Loucy (cell line): ENCODE results near the gene CEP85L.

Experiments used
- H2AFZ ChIP-seq: fragments of 200-600 bp; sonication (generic); 2 replicates; pipeline ENCODE4 v1.6.0; 2016; ENCODE audit warnings: antibody characterized with exemption, mild to moderate bottlenecking, low read length, moderate library complexity
- H3F3A ChIP-seq: fragments of 200-600 bp; 2 replicates; pipeline ENCODE4 v1.6.0; 2016; ENCODE audit warnings: antibody characterized with exemption, low read depth, mild to moderate bottlenecking
- H3K27me3 ChIP-seq: fragments of 200-600 bp; sonication (generic); 2 replicates; pipeline ENCODE4 v1.6.1; 2014; ENCODE audit warnings: low read length, mild to moderate bottlenecking; ENCODE audit not compliant: insufficient read depth, poor library complexity, severe bottlenecking
- H3K36me3 ChIP-seq: fragments of 200-600 bp; sonication (generic); 2 replicates; pipeline ENCODE4 v1.6.1; 2016; ENCODE audit warnings: low read length; ENCODE audit not compliant: insufficient read depth
- H3K4me1 ChIP-seq: fragments of 200-600 bp; sonication (generic); 2 replicates; pipeline ENCODE4 v1.5.1; 2014; ENCODE audit warnings: low read length, mild to moderate bottlenecking; ENCODE audit not compliant: insufficient read depth, poor library complexity, severe bottlenecking
- H3K4me2 ChIP-seq: fragments of 200-600 bp; sonication (generic); 2 replicates; pipeline ENCODE4 v1.6.0; 2014; ENCODE audit warnings: antibody characterized with exemption, low read length, low read depth, mild to moderate bottlenecking; ENCODE audit not compliant: poor library complexity, severe bottlenecking
- H3K4me3 ChIP-seq: fragments of 200-600 bp; sonication (generic); 2 replicates; pipeline ENCODE4 v1.5.1; 2014; ENCODE audit warnings: low read length, mild to moderate bottlenecking, mixed read lengths; ENCODE audit not compliant: poor library complexity, severe bottlenecking
- H3K79me2 ChIP-seq: fragments of 200-600 bp; sonication (generic); 2 replicates; pipeline ENCODE4 v1.6.1; 2014; ENCODE audit warnings: low read length; ENCODE audit not compliant: insufficient read depth
- H3K9ac ChIP-seq: fragments of 200-600 bp; sonication (generic); 2 replicates; pipeline ENCODE4 v1.6.0; 2014; ENCODE audit warnings: mild to moderate bottlenecking, low read depth, low read length, moderate library complexity; ENCODE audit not compliant: poor library complexity, severe bottlenecking
- H3K9me2 ChIP-seq: fragments of 200-600 bp; sonication (generic); replicated peaks from 2 replicates; pipeline ENCODE4 v1.6.1; 2016; ENCODE audit warnings: low read depth, low read length, mixed read lengths
- H3K9me3 ChIP-seq: fragments of 200-600 bp; sonication (generic); 2 replicates; pipeline ENCODE4 v1.6.1; 2014; ENCODE audit warnings: mild to moderate bottlenecking, antibody characterized with exemption, low read length, low read depth; ENCODE audit not compliant: insufficient read depth
- H4K20me1 ChIP-seq: fragments of 200-600 bp; sonication (generic); 2 replicates; pipeline ENCODE4 v1.6.0; 2014; ENCODE audit warnings: antibody characterized with exemption, low read length, mild to moderate bottlenecking; ENCODE audit not compliant: insufficient read depth, poor library complexity, severe bottlenecking
- EZH2phosphoT487 ChIP-seq: fragments of 200-600 bp; IDR thresholded peaks from 2 replicates; pipeline ENCODE4 v1.6.1; 2018; ENCODE audit warnings: antibody characterized with exemption, mild to moderate bottlenecking, moderate library complexity, borderline replicate concordance
- TF ChIP-seq, protein P1 (sequence below): fragments of 200-600 bp; sonication (generic); conservative IDR thresholded peaks from 2 replicates; pipeline ENCODE4 v1.5.1; 2014; ENCODE audit warnings: mild to moderate bottlenecking, antibody characterized with exemption, low read length

The CEP85L gene

GRCh38 chr6:118581489-118581959 is 69.9 kb downstream of the CEP85L start:
- Histone ChIP-seq H3K4me2 (no peak overlapping the region), H3K9me3 (peaks cover 3% of the 10 kb centered on the region; the same call in 1 of the 2 replicates), H3K9ac (no peak overlapping the region), H3F3A (no peaks in the 10 kb centered on the region), H3K36me3 (peaks cover 22% of the 10 kb centered on the region; the same call in 1 of the 2 replicates), H3K9me2 (no peaks in the 10 kb centered on the region), H3K27me3 (no peaks in the 10 kb centered on the region), H2AFZ (no peak overlapping the region), H3K4me1 (peaks cover 4% of the 10 kb centered on the region), H4K20me1 (peaks cover 3% of the 10 kb centered on the region), H3K4me3 (no peak overlapping the region), H3K79me2 (peaks cover 59% of the 10 kb centered on the region)
- TF ChIP-seq, protein P1, sequence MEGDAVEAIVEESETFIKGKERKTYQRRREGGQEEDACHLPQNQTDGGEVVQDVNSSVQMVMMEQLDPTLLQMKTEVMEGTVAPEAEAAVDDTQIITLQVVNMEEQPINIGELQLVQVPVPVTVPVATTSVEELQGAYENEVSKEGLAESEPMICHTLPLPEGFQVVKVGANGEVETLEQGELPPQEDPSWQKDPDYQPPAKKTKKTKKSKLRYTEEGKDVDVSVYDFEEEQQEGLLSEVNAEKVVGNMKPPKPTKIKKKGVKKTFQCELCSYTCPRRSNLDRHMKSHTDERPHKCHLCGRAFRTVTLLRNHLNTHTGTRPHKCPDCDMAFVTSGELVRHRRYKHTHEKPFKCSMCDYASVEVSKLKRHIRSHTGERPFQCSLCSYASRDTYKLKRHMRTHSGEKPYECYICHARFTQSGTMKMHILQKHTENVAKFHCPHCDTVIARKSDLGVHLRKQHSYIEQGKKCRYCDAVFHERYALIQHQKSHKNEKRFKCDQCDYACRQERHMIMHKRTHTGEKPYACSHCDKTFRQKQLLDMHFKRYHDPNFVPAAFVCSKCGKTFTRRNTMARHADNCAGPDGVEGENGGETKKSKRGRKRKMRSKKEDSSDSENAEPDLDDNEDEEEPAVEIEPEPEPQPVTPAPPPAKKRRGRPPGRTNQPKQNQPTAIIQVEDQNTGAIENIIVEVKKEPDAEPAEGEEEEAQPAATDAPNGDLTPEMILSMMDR = no peak
- TF ChIP-seq EZH2phosphoT487 = no peak

DNA sequence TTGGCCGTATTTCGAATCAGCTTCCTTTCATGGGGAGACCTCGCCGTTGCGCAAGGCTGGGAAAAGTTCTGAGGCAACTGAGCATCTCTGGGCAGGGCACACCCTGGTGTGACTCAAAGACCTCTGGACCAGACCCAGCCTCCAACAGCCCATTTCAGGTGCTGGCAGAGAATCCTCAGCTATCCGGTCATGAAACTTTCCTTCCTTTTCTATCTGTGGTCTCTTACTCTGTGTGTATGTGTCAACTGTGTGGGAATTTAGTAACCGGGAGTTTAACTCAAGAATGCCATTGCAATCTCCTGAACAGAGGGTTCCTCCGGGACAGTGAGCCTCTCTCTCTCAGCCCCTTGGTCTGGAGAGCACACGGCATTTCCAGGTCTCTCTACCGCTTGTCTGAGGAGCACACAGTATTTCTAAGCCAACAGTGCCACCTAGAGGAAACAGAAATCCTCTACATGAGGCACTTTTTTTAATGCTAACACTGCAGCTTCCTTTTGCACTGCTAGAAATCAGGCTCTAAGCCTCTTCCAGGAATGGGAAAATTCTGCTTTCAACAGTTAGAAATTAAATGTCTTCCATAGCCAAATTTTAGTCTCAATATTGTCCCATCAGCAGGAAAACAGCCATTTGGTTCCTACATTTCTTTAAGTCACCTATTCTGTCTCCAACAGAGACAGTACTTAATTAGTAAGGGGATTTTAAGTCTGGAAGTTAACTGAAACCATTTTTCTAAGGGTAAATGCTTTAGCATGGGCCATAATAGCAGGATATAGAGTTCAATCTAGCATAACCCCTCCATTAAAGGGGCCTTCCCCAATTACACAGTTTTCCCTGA is 70.6 kb downstream of the CEP85L start:
- Histone ChIP-seq H3K4me2 (no peak overlapping the region), H2AFZ (no peak overlapping the region), H3K9me2 (no peaks in the 10 kb centered on the region), H3K4me1 (no peaks in the 10 kb centered on the region), H3K9me3 (peaks cover 3% of the 10 kb centered on the region; the same call in 1 of the 2 replicates), H3K79me2 (peaks cover 59% of the 10 kb centered on the region; the same call in 1 of the 2 replicates), H3K36me3 (peaks cover 29% of the 10 kb centered on the region; the same call in 1 of the 2 replicates), H4K20me1 (peaks cover 3% of the 10 kb centered on the region), H3K4me3 (no peak overlapping the region), H3K27me3 (no peaks in the 10 kb centered on the region), H3F3A (no peaks in the 10 kb centered on the region), H3K9ac (no peak overlapping the region)
- TF ChIP-seq, protein P1 = peak; percentile 81
- TF ChIP-seq EZH2phosphoT487 = no peak

- H3K9ac ChIP-seq = no peak overlapping the region
- no peaks in the 10 kb centered on the region for H3F3A ChIP-seq
- no peak overlapping the region for H2AFZ ChIP-seq
- H3K36me3 ChIP-seq = peaks cover 39% of the 10 kb centered on the region
- TF ChIP-seq, protein P1 = no peak
- no peak for TF ChIP-seq EZH2phosphoT487
- no peaks in the 10 kb centered on the region for H3K9me2 ChIP-seq
- H3K4me3 ChIP-seq = no peak overlapping the region
- no peak overlapping the region for H3K4me2 ChIP-seq
- peaks cover 3% of the 10 kb centered on the region for H4K20me1 ChIP-seq
- H3K9me3 ChIP-seq = peaks cover 12% of the 10 kb centered on the region; the same call in 1 of the 2 replicates
- peaks cover 66% of the 10 kb centered on the region; the same call in 1 of the 2 replicates for H3K79me2 ChIP-seq
- no peaks in the 10 kb centered on the region for H3K27me3 ChIP-seq
- no peaks in the 10 kb centered on the region for H3K4me1 ChIP-seq
These were observed 71.6 kb downstream of the CEP85L start for GRCh38 chr6:118579786-118580185.
